ENCODE data around the gene ZGLP1.
"Not testable (repeated sequence)": the region's sequence is repeated elsewhere in the genome, so short reads cannot be mapped to it uniquely, and the experiment has no call there.

ZGLP1 gene

GRCh38 chr19:10293637-10294367, 15.8 kb downstream of the ZGLP1 start:
- DNase-seq (ENCODE audit: low read depth in 3 of 3) = no peak

GRCh38 chr19:10292789-10293636, 16.6 kb downstream of the ZGLP1 start:
- no peak for DNase-seq (ENCODE audit: low read depth in 3 of 3)

- DNase-seq (ENCODE audit: low read depth in 3 of 3) = peak in 2 of 3 experiments; percentile 51 to 75
Observed at GRCh38 chr19:10292206-10292788, 17.3 kb downstream of the ZGLP1 start.

- no peak for DNase-seq (ENCODE audit: low read depth in 3 of 3)
Observed at GRCh38 chr19:10291554-10292205, 17.9 kb downstream of the ZGLP1 start.

- no peak for DNase-seq (ENCODE audit: low read depth in 3 of 3)
Observed at GRCh38 chr19:10290876-10291553, 18.6 kb downstream of the ZGLP1 start.

GRCh38 chr19:10290357-10290875, 19.2 kb downstream of the ZGLP1 start:
- DNase-seq (ENCODE audit: low read depth in 3 of 3) = no peak

GRCh38 chr19:10289836-10290356, 19.7 kb downstream of the ZGLP1 start, which contains the start of gene ICAM5:
ICAM5 (plus strand) TSS chr19:10289952; CDS start chr19:10290044, 92 bp downstream.
- DNase-seq (ENCODE audit: low read depth in 3 of 3) = no peak

- DNase-seq (ENCODE audit: low read depth in 3 of 3) = peak in 2 of 3 experiments; percentile 36 to 69
Observed at GRCh38 chr19:10289167-10289835, 20.3 kb downstream of the ZGLP1 start.

GRCh38 chr19:10288662-10289166, 20.9 kb downstream of the ZGLP1 start:
- no peak for DNase-seq (ENCODE audit: low read depth in 3 of 3)

GRCh38 chr19:10286803-10287737, 22.5 kb downstream of the ZGLP1 start, which contains the start of gene ICAM4:
ICAM4 (plus strand) TSS chr19:10286955; CDS start chr19:10287013, 58 bp downstream.
- no peak for DNase-seq (ENCODE audit: low read depth in 3 of 3)

- no peak for DNase-seq (ENCODE audit: low read depth in 3 of 3)
Observed at GRCh38 chr19:10285393-10285792, 24.2 kb downstream of the ZGLP1 start.

- DNase-seq (ENCODE audit: low read depth in 3 of 3) = no peak
Observed at GRCh38 chr19:10284960-10285278, 24.7 kb downstream of the ZGLP1 start.

- DNase-seq (ENCODE audit: low read depth in 3 of 3) = no peak
Observed at GRCh38 chr19:10284065-10284959, 25.3 kb downstream of the ZGLP1 start.

- DNase-seq (ENCODE audit: low read depth in 3 of 3) = no peak
Observed at GRCh38 chr19:10283301-10284064, 26.1 kb downstream of the ZGLP1 start.

- not testable (repeated sequence) for DNase-seq (ENCODE audit: low read depth in 3 of 3)
Observed at GRCh38 chr19:10282043-10282442, 27.6 kb downstream of the ZGLP1 start.

GRCh38 chr19:10279737-10280442, 29.7 kb downstream of the ZGLP1 start:
- DNase-seq (ENCODE audit: low read depth in 3 of 3) = no peak

GRCh38 chr19:10278935-10279334, 30.7 kb downstream of the ZGLP1 start:
- DNase-seq (ENCODE audit: low read depth in 3 of 3) = no peak
